ENCODE measurements around the gene HDAC10. TPM values are rescaled to one million over a fixed set of nuclear protein-coding genes. Genes with fewer than 3 reads are reported as not detected.
A peak's percentile ranks its signal among the peaks of the same experiment; 100 is the strongest.

HDAC10 gene
- total RNA-seq, 2 donors from 2014 or later = 57.2 to 62.8 TPM

GRCh38 chr22:50216684-50217520 is 34.2 kb downstream of the HDAC10 start:
- peaks cover 74% of the 10 kb centered on the region for H3K36me3 Mint-ChIP-seq (ENCODE audit: low read depth)
- no peaks in the 10 kb centered on the region for H3K4me1 Mint-ChIP-seq
- no peak overlapping the region for H3K4me3 ChIP-seq (ENCODE audit: low read length)
- WGBS, 2 experiments (ENCODE audit: insufficient coverage in 1 of 2, insufficient read length in 1 of 2) = 96 to 97% methylated on average over 38 to 57 of the region's 57 CpGs
- no peaks in the 10 kb centered on the region for H3K27me3 ChIP-seq (ENCODE audit: control insufficient read depth, insufficient read depth, low read length, poor library complexity, severe bottlenecking)
- DNase-seq = no peak
- peaks cover 71% of the 10 kb centered on the region for H3K36me3 ChIP-seq (ENCODE audit: control insufficient read depth, insufficient read depth, low read length)
- peaks cover 7% of the 10 kb centered on the region for H3K9me3 ChIP-seq (ENCODE audit: control insufficient read depth, low read length)
- no peak for TF ChIP-seq CTCF (conservative IDR thresholded peaks at IDR 0.05)
- no peak overlapping the region for H3K27ac ChIP-seq (ENCODE audit: low read depth, low read length)
- no peak overlapping the region for H3K4me3 Mint-ChIP-seq
- H3K4me1 ChIP-seq (ENCODE audit: control insufficient read depth, insufficient read depth, low read length) = no peaks in the 10 kb centered on the region
- H3K27ac Mint-ChIP-seq = no peak overlapping the region
- no peak overlapping the region for H3K9ac ChIP-seq (ENCODE audit: extremely low read depth, low read length, poor library complexity, severe bottlenecking)
- no peaks in the 10 kb centered on the region for H3K27me3 Mint-ChIP-seq (ENCODE audit: insufficient read depth)
- no peaks in the 10 kb centered on the region for H3K9me3 Mint-ChIP-seq

GRCh38 chr22:50216055-50216683 is 34.9 kb downstream of the HDAC10 start:
- Histone ChIP-seq H3K4me3 (ENCODE audit: low read length) (no peak overlapping the region), H3K9me3 (ENCODE audit: control insufficient read depth, low read length) (peaks cover 7% of the 10 kb centered on the region), H3K9ac (ENCODE audit: extremely low read depth, low read length, poor library complexity, severe bottlenecking) (no peak overlapping the region), H3K4me1 (ENCODE audit: control insufficient read depth, insufficient read depth, low read length) (no peaks in the 10 kb centered on the region), H3K27me3 (ENCODE audit: control insufficient read depth, insufficient read depth, low read length, poor library complexity, severe bottlenecking) (no peaks in the 10 kb centered on the region), H3K36me3 (ENCODE audit: control insufficient read depth, insufficient read depth, low read length) (peaks cover 76% of the 10 kb centered on the region), H3K27ac (ENCODE audit: low read depth, low read length) (no peak overlapping the region)
- Mint-ChIP-seq H3K4me3 (no peak overlapping the region), H3K27ac (no peak overlapping the region), H3K9me3 (no peaks in the 10 kb centered on the region), H3K36me3 (ENCODE audit: low read depth) (peaks cover 75% of the 10 kb centered on the region), H3K27me3 (ENCODE audit: insufficient read depth) (no peaks in the 10 kb centered on the region), H3K4me1 (no peaks in the 10 kb centered on the region)
- no peak for DNase-seq
- WGBS, 2 experiments (ENCODE audit: insufficient coverage in 1 of 2, insufficient read length in 1 of 2) = 92 to 98% methylated on average over 11 to 15 of the region's 15 CpGs
- no peak for TF ChIP-seq CTCF (conservative IDR thresholded peaks at IDR 0.05)

GRCh38 chr22:50215297-50216054 is 35.6 kb downstream of the HDAC10 start:
- Mint-ChIP-seq H3K27ac (peak overlapping the region; percentile 8), H3K9me3 (no peaks in the 10 kb centered on the region), H3K36me3 (ENCODE audit: low read depth) (peaks cover 73% of the 10 kb centered on the region), H3K4me1 (no peaks in the 10 kb centered on the region), H3K4me3 (no peak overlapping the region), H3K27me3 (ENCODE audit: insufficient read depth) (no peaks in the 10 kb centered on the region)
- no peaks in the 10 kb centered on the region for H3K4me1 ChIP-seq (ENCODE audit: control insufficient read depth, insufficient read depth, low read length)
- WGBS, 2 experiments (ENCODE audit: insufficient coverage in 1 of 2, insufficient read length in 1 of 2) = 94 to 100% methylated on average over 2 to 13 of the region's 17 CpGs
- TF ChIP-seq CTCF (conservative IDR thresholded peaks at IDR 0.05) = no peak
- H3K4me3 ChIP-seq (ENCODE audit: low read length) = no peak overlapping the region
- peaks cover 7% of the 10 kb centered on the region for H3K9me3 ChIP-seq (ENCODE audit: control insufficient read depth, low read length)
- H3K9ac ChIP-seq (ENCODE audit: extremely low read depth, low read length, poor library complexity, severe bottlenecking) = no peak overlapping the region
- DNase-seq = no peak
- H3K36me3 ChIP-seq (ENCODE audit: control insufficient read depth, insufficient read depth, low read length) = peaks cover 76% of the 10 kb centered on the region
- H3K27ac ChIP-seq (ENCODE audit: low read depth, low read length) = no peak overlapping the region
- H3K27me3 ChIP-seq (ENCODE audit: control insufficient read depth, insufficient read depth, low read length, poor library complexity, severe bottlenecking) = no peaks in the 10 kb centered on the region
